ENCODE results near the gene TMEM72. TPM values are rescaled to one million over a fixed set of nuclear protein-coding genes. Genes with fewer than 3 reads are reported as not detected.

TMEM72 gene
- total and polyA plus RNA-seq, 2 of the 13 experiments (the other 11 are each of a cell fraction or from before 2014, with no cell fraction given), result 0.04 TPM; not detected in 1

DNA sequence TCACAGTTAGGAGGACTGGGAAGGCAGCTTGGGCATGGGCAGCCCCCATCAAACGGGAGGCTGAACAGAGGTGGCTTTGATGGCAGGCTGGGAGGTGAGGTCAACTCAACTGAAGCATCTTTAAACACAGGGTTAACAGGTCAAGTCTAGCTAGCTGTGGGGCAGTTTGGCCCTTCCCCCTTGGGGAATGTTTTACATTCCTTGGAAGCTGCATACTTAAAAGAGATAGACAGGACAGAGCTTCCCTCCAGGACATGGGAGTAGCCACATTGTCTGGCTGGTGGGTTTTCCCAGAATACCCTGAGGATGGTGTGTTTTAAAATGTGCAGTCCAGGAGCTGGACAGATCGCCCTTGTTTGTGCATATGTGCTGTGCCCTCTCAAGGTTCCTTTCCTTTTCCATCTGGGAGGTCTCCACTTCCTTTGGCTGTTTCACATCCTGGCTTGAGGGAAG lies 41.7 kb downstream of the TMEM72 start (continued):
- TF ChIP-seq ZSCAN25 (CRISPR knock-in tag; IDR thresholded peaks at IDR 0.05) (no peak), FOXJ3 (CRISPR knock-in tag; IDR thresholded peaks at IDR 0.05; ENCODE audit: borderline replicate concordance) (no peak), NPAS2 (CRISPR knock-in tag; IDR thresholded peaks at IDR 0.05; ENCODE audit: borderline replicate concordance) (no peak), EED (CRISPR knock-in tag; IDR thresholded peaks at IDR 0.05) (no peak), SMAD9 (CRISPR knock-in tag; IDR thresholded peaks at IDR 0.05) (no peak), ONECUT2 (CRISPR knock-in tag; IDR thresholded peaks at IDR 0.05) (no peak), TAF15 (IDR thresholded peaks at IDR 0.05; ENCODE audit: low read depth, low read length, poor library complexity, severe bottlenecking) (no peak), SMAD3 (CRISPR knock-in tag; IDR thresholded peaks at IDR 0.05) (no peak; the same call in 1 of the 2 replicates), RCOR2 (CRISPR knock-in tag; IDR thresholded peaks at IDR 0.05) (peak; percentile 73), MIXL1 (CRISPR knock-in tag; IDR thresholded peaks at IDR 0.05) (no peak), AHR (CRISPR knock-in tag; IDR thresholded peaks at IDR 0.05) (no peak), ZNF556 (CRISPR knock-in tag; IDR thresholded peaks at IDR 0.05; ENCODE audit: borderline replicate concordance) (no peak), NFYB (CRISPR knock-in tag; IDR thresholded peaks at IDR 0.05) (no peak), MZF1 (CRISPR knock-in tag; IDR thresholded peaks at IDR 0.05; ENCODE audit: borderline replicate concordance) (no peak), GTF3A (CRISPR knock-in tag; conservative IDR thresholded peaks at IDR 0.05) (no peak), ZNF605 (CRISPR knock-in tag; IDR thresholded peaks at IDR 0.05) (no peak), BCL6 (CRISPR knock-in tag; IDR thresholded peaks at IDR 0.05) (peak; percentile 91), ZNF660 (CRISPR knock-in tag; IDR thresholded peaks at IDR 0.05; ENCODE audit: borderline replicate concordance, low read depth) (no peak), HMG20A (CRISPR knock-in tag; IDR thresholded peaks at IDR 0.05; ENCODE audit: borderline replicate concordance) (peak; percentile 73; the same call in 1 of the 2 replicates), XRCC5 (optimal IDR thresholded peaks at IDR 0.05; ENCODE audit: low read length) (peak; percentile 15), ZNF577 (CRISPR knock-in tag; IDR thresholded peaks at IDR 0.05; ENCODE audit: borderline replicate concordance, low read depth) (no peak), RARA (CRISPR knock-in tag; IDR thresholded peaks at IDR 0.05) (peak; percentile 90), ZNF33B (CRISPR knock-in tag; IDR thresholded peaks at IDR 0.05) (no peak), CCDC6 (CRISPR knock-in tag; IDR thresholded peaks at IDR 0.05) (no peak), ADNP (CRISPR knock-in tag; IDR thresholded peaks at IDR 0.05) (no peak), ZFP62 (CRISPR knock-in tag; IDR thresholded peaks at IDR 0.05) (no peak)
- TF ChIP-seq, protein P1, sequence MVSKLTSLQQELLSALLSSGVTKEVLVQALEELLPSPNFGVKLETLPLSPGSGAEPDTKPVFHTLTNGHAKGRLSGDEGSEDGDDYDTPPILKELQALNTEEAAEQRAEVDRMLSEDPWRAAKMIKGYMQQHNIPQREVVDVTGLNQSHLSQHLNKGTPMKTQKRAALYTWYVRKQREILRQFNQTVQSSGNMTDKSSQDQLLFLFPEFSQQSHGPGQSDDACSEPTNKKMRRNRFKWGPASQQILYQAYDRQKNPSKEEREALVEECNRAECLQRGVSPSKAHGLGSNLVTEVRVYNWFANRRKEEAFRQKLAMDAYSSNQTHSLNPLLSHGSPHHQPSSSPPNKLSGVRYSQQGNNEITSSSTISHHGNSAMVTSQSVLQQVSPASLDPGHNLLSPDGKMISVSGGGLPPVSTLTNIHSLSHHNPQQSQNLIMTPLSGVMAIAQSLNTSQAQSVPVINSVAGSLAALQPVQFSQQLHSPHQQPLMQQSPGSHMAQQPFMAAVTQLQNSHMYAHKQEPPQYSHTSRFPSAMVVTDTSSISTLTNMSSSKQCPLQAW (CRISPR knock-in tag; IDR thresholded peaks at IDR 0.05), result no peak
- TF ChIP-seq, protein P2, sequence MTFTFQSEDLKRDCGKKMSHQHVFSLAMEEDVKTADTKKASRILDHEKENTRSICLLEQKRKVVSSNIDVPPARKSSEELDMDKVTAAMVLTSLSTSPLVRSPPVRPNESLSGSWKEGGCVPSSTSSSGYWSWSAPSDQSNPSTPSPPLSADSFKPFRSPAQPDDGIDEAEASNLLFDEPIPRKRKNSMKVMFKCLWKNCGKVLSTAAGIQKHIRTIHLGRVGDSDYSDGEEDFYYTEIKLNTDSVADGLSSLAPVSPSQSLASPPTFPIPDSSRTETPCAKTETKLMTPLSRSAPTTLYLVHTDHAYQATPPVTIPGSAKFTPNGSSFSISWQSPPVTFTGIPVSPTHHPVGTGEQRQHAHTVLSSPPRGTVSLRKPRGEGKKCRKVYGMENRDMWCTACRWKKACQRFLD (CRISPR knock-in tag; IDR thresholded peaks at IDR 0.05; ENCODE audit: borderline replicate concordance), result no peak
- TF ChIP-seq, protein P3, sequence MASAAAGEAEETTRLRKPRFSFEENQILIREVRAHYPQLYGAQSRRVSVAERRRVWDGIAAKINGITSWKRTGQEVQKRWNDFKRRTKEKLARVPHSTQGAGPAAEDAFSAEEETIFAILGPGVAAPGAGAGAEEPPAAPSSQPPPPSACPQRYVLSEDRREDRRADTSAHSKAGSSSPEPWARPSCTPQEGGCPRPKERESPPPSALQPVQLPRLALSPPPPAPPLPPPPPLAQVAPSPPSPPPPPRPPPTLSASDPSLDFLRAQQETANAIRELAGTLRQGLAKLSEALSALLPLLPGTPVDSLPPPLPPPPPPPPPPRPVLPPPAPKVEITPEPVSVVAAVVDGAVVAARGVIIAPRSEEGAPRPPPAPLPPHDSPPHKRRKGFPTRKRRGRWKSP (CRISPR knock-in tag; IDR thresholded peaks at IDR 0.05), result no peak
- TF ChIP-seq, protein P4, sequence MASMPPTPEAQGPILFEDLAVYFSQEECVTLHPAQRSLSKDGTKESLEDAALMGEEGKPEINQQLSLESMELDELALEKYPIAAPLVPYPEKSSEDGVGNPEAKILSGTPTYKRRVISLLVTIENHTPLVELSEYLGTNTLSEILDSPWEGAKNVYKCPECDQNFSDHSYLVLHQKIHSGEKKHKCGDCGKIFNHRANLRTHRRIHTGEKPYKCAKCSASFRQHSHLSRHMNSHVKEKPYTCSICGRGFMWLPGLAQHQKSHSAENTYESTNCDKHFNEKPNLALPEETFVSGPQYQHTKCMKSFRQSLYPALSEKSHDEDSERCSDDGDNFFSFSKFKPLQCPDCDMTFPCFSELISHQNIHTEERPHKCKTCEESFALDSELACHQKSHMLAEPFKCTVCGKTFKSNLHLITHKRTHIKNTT (CRISPR knock-in tag; IDR thresholded peaks at IDR 0.05), result no peak
